ENCODE measurements around the gene ANKRD28.

- TF ChIP-seq TAF1 (IDR thresholded peaks at IDR 0.05; ENCODE audit: borderline replicate concordance, insufficient read depth, low read length) = no peak
- no peak for TF ChIP-seq POLR2AphosphoS5 (IDR thresholded peaks at IDR 0.05; ENCODE audit: low read depth, low read length)
- TF ChIP-seq REST (IDR thresholded peaks at IDR 0.05; ENCODE audit: insufficient read depth in 1 of 2, low read depth in 2 of 2, low read length in 2 of 2) = no peak
Observed at GRCh38 chr3:15755181-15755580, 42.6 kb downstream of the ANKRD28 start.
